Activated CD8-positive, alpha-beta memory T cell treated with anti-CD3 and anti-CD28 coated beads, Interleukin-2, amount 50 U/mL, for 48 hours (primary cell): ENCODE data around the gene PTH.

Experiments used
- DNase-seq: peaks from one replicate; pipeline ENCODE4 v3.0.0-alpha.2; 2020

PTH gene

DNA sequence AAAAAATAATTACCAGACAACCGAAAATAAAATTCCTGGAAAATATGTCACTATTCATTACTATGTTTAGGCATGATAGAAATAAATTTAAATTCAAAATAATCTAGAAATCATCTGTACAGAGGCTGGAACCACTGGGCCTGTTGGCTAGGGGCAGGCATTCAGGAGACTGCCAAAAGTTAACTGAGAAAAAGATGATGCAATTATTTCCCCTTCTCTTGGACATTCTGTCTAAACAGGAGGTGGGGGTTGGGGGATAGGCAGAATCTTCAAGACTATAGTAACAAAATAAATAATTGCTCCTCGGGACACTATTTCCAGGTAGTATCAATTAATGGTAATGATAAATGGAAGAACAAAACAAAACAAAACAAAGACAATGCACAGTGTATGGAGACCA, 46.9 kb downstream of the PTH start:
- no peak for DNase-seq

DNA sequence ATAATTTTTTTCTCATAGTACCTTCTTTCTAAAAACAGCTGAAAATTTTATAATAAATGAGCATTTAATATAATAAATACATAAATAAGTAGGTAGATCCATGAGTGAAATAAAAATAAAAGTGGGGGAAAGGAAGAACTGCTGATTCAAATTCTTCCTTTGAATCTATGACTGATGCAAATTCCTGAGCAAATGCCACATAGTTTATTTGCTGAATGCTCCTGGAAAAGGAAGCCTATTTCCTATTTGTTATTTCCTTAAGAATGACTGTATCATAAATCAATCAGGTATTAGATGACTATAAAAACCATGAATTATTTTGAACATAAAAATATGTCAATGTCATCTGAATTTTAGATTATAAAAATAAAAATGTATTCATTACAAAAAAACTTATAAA, 49.4 kb downstream of the PTH start:
- no peak for DNase-seq

DNA sequence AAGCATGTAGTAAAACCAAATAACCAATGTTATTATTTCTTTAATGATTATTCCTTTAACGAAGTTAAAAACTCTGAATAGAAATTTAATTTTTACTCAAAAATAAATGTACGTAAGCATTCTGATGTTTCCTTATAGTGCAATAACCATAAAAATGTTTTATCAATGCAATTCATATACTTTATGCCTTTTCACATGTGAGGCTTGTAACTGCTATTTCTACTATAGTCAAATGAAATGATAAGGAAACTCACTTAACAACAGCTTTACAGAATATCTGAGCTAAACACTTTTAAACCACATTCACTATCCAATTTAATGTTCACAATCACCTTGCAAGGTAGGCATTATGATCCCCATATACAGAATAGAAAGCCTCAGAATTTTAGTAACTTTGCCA, 50.2 kb downstream of the PTH start:
- DNase-seq: no peak
